ENCODE data around the gene B3GALT6.

The B3GALT6 gene

GRCh38 chr1:1229770-1230169, 2.3 kb upstream of the B3GALT6 start:
- Histone ChIP-seq H3K4me3 (ENCODE audit: low read depth in 1 of 2, low read length in 2 of 2) (peak overlapping the region in 1 of 2 donors; percentile 99), H3K36me3 (ENCODE audit: insufficient read depth, low read length) (peaks cover 30% of the 10 kb centered on the region), H3K9ac (ENCODE audit: low read length) (no peak overlapping the region), H3K27ac (ENCODE audit: low read depth, low read length) (no peak overlapping the region), H3K27me3 (ENCODE audit: control insufficient read depth in 1 of 2, insufficient read depth in 2 of 2, low read length in 2 of 2) (no peaks in the 10 kb centered on the region), H3K9me3 (ENCODE audit: low read length) (no peaks in the 10 kb centered on the region), H3K4me1 (ENCODE audit: insufficient read depth, low read length) (peaks cover 25% of the 10 kb centered on the region)

- H3K36me3 ChIP-seq (ENCODE audit: insufficient read depth, low read length) = peaks cover 19% of the 10 kb centered on the region
- peak overlapping the region; percentile 66 to 99 for H3K4me3 ChIP-seq (ENCODE audit: low read depth in 1 of 2, low read length in 2 of 2)
- H3K27ac ChIP-seq (ENCODE audit: low read depth, low read length) = peak overlapping the region; percentile 75
- no peaks in the 10 kb centered on the region for H3K9me3 ChIP-seq (ENCODE audit: low read length)
- peak overlapping the region; percentile 76 for H3K9ac ChIP-seq (ENCODE audit: low read length)
- peaks cover 25% of the 10 kb centered on the region for H3K4me1 ChIP-seq (ENCODE audit: insufficient read depth, low read length)
- H3K27me3 ChIP-seq (ENCODE audit: control insufficient read depth in 1 of 2, insufficient read depth in 2 of 2, low read length in 2 of 2) = no peaks in the 10 kb centered on the region
Observed at GRCh38 chr1:1230656-1231399, 1.2 kb upstream of the B3GALT6 start.

DNA sequence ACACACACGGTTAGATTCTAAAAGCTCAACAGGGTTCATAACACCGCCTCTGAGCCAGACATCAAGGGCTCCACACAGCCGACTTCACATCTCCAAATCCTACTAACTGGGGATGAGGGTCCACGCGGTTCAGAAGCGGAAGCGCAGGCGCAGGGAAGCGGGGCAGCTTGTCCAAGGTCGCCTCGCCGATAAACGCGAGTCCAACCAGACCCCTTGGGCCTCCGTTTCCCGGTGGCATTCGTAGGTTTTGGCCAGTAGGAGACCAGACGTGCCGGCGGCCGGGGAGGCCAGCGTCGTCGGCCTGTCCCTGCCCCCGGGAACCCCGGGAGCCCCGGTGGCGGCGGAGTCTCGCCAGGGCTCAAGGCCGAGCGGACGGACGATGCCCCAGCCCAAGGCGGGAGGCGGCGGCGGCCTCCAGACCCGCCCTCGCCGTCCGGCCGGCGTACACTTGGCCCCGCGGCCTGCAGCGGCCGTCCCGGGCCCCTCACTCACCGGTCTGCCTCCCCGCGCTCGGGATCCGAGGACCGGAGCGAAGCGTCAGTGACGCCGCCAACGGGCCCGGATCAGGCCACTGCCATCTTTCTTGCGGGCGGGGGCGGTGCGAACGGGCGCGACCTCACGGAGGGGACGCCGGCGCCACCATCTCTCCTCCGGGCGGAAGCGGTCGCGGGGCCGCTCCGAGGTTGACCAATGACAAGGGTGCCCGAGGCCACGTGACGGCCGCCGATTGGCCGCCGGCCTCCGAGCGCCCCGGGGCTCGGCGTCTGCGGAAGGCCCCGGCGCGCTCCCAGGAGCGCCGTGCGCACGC, 433 bp upstream of the B3GALT6 start, which contains the start of gene SDF4:
Gene SDF4, minus strand, starts transcription at position 602 of the 808 bp plus-strand sequence. CDS start 3,229 bp downstream, outside the sequence.
- H3K4me1 ChIP-seq (ENCODE audit: insufficient read depth, low read length) = peaks cover 25% of the 10 kb centered on the region
- H3K36me3 ChIP-seq (ENCODE audit: insufficient read depth, low read length) = peaks cover 17% of the 10 kb centered on the region
- H3K9me3 ChIP-seq (ENCODE audit: low read length) = no peaks in the 10 kb centered on the region
- H3K4me3 ChIP-seq (ENCODE audit: low read depth in 1 of 2, low read length in 2 of 2) = peak within 1 kb of the TSS; percentile 66 to 99
- H3K27ac ChIP-seq (ENCODE audit: low read depth, low read length) = peak within 1 kb of the TSS; percentile 75
- peak within 1 kb of the TSS; percentile 76 for H3K9ac ChIP-seq (ENCODE audit: low read length)
- H3K27me3 ChIP-seq (ENCODE audit: control insufficient read depth in 1 of 2, insufficient read depth in 2 of 2, low read length in 2 of 2) = peaks cover 0 to 2% of the 10 kb centered on the region in 2 donors

DNA sequence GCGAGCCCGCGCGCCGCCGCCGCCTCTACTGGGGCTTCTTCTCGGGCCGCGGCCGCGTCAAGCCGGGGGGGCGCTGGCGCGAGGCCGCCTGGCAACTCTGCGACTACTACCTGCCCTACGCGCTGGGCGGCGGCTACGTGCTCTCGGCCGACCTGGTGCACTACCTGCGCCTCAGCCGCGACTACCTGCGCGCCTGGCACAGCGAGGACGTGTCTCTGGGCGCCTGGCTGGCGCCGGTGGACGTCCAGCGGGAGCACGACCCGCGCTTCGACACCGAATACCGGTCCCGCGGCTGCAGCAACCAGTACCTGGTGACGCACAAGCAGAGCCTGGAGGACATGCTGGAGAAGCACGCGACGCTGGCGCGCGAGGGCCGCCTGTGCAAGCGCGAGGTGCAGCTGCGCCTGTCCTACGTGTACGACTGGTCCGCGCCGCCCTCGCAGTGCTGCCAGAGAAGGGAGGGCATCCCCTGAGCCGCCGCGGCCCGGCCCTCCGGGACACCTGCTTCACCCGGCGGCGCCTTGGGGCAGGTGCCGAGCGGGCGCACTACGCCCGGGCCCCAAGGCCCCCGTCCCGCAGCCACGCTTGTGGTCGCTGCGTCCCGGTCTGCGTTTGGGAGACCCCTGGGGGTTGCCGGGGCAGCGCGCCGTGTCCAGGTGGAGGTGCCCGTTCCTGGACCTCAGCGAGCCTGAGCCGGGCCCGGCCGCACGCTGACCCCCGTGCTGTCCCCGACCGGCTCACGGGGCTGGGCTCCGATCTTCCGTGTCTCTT, 944 bp downstream of the B3GALT6 start:
- H3K9ac ChIP-seq (ENCODE audit: low read length) = no peak overlapping the region
- peaks cover 25% of the 10 kb centered on the region for H3K4me1 ChIP-seq (ENCODE audit: insufficient read depth, low read length)
- no peaks in the 10 kb centered on the region for H3K9me3 ChIP-seq (ENCODE audit: low read length)
- no peak overlapping the region for H3K27ac ChIP-seq (ENCODE audit: low read depth, low read length)
- peaks cover 11% of the 10 kb centered on the region for H3K36me3 ChIP-seq (ENCODE audit: insufficient read depth, low read length)
- H3K27me3 ChIP-seq (ENCODE audit: control insufficient read depth in 1 of 2, insufficient read depth in 2 of 2, low read length in 2 of 2) = peaks cover 0 to 16% of the 10 kb centered on the region in 2 donors
- peak overlapping the region; percentile 27 to 36 for H3K4me3 ChIP-seq (ENCODE audit: low read depth in 1 of 2, low read length in 2 of 2)

DNA sequence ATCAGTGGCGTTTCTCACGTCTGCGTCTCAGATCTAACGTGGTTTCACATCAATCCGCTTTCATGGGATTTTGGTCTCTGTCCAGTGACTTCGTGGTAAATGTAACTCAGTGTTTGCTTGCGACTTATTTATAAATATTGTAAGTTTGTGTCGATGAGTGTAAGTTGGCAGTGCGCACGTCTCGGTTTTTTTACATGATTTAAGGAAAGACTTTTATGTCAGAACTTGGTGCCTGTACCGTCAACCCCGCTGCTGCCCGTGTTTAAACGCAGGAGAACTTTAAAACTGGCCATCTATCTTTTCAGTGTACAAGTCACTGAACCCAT, 1.5 kb downstream of the B3GALT6 start:
- Histone ChIP-seq H3K27me3 (ENCODE audit: control insufficient read depth in 1 of 2, insufficient read depth in 2 of 2, low read length in 2 of 2) (peaks cover 0 to 21% of the 10 kb centered on the region in 2 donors), H3K27ac (ENCODE audit: low read depth, low read length) (no peak overlapping the region), H3K4me1 (ENCODE audit: insufficient read depth, low read length) (peaks cover 25% of the 10 kb centered on the region), H3K9me3 (ENCODE audit: low read length) (no peaks in the 10 kb centered on the region), H3K36me3 (ENCODE audit: insufficient read depth, low read length) (peaks cover 11% of the 10 kb centered on the region), H3K9ac (ENCODE audit: low read length) (no peak overlapping the region), H3K4me3 (ENCODE audit: low read depth in 1 of 2, low read length in 2 of 2) (no peak overlapping the region)

DNA sequence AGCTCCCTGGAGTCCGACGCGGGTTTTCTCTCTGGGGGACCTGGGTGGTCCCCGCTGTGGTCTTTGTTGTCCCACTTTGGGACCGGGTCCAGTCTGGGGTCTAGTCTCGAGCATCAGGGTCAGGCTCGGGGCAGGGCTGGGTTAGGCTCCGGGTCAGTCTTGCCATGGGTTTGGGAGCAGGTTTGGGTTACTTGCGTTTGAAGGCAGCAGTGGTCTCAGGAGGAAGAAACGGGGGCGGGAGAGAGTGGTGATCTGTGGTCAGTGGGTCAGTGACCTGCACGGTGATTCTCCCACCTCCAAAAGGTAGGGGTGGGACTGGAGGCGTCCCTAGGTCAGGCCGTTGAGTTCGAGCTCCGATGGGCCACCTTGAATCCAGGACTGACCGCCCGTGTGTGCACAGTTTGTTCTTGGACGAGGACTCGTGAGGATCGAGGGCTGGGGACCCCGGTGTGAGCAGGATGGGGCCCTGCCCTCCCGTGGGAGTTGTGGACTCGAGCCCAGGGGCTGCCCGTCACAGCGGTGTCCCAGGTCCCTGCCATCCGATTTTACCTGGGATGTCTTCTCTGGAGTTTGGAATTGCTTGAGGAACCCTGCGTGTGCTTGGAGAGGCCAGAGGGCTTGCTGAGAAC, 2.3 kb downstream of the B3GALT6 start:
- peaks cover 24% of the 10 kb centered on the region for H3K4me1 ChIP-seq (ENCODE audit: insufficient read depth, low read length)

DNA sequence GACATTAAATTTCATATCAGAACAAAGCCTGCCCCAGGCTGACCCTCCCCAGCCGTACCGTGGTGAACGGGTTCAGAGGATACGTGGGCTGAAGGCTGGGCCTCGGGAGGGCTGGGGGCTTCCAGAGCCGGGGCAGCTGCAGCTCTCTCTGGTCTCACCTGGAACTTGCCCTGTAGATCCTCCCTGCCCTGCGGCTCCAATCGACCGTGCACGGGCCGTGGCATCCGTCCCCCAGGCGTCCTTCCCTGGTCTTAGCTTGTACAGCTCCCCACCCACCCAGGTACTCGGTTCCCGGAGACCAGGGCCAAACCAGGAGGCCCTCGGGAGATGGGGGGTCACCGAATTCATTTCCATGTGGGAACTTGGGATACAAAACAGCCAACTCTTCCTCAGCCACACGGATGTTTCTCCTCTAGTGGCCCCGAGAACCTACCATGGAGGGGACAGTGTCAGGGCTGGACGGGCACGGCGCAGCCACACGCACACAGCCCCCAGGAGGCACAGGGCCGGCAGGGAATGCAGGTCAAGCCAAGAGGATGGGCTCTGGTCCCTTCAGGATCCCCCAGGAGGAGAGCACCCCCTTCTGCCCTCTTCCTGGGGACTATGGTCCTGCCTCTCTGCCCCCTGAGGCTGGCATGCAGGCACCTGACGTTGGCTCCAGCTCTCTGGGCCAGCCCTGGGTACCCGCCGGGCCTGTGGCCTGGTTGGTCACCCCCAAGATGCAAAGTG, 3.1 kb downstream of the B3GALT6 start:
- H3K36me3 ChIP-seq (ENCODE audit: insufficient read depth, low read length) = peaks cover 11% of the 10 kb centered on the region
- H3K4me1 ChIP-seq (ENCODE audit: insufficient read depth, low read length) = peaks cover 15% of the 10 kb centered on the region

More for the DNA sequence above, 2.3 kb downstream of the B3GALT6 start:
- no peak overlapping the region for H3K9ac ChIP-seq (ENCODE audit: low read length)
- no peak overlapping the region for H3K27ac ChIP-seq (ENCODE audit: low read depth, low read length)
- H3K36me3 ChIP-seq (ENCODE audit: insufficient read depth, low read length) = peaks cover 11% of the 10 kb centered on the region
- peaks cover 0 to 29% of the 10 kb centered on the region in 2 donors for H3K27me3 ChIP-seq (ENCODE audit: control insufficient read depth in 1 of 2, insufficient read depth in 2 of 2, low read length in 2 of 2)
- H3K4me3 ChIP-seq (ENCODE audit: low read depth in 1 of 2, low read length in 2 of 2) = no peak overlapping the region
- H3K9me3 ChIP-seq (ENCODE audit: low read length) = no peaks in the 10 kb centered on the region

DNA sequence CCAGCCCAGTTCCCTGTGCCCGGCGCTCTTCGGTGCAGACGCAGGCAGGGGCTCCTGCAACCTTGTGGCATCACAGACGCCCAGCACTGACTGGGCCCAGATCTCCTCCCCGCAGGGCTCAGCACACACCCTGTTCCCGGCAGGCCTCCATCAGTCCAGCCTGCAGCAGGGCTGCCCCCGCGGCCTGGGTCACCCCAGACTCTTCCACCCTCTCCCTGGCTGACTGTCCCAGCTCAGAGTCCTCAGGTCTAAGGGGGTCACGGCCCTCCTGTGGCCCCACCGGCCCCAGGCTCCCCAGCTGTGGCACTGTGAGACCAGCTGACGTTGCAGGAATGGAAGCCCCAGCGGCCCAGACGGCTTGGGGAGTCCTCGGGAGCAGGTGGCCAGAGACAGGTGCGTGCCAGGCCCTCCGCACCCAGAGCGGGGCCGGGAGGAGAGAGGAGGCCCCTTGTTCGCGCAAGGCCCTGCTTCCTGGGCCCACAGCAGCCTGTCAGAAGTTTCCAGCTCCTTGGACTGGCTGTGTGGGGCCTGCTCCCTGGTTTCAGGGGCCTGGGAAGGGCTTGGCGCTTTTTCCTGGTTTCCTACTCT, 4.2 kb downstream of the B3GALT6 start:
- Histone ChIP-seq H3K36me3 (ENCODE audit: insufficient read depth, low read length) (peaks cover 11% of the 10 kb centered on the region), H3K4me3 (ENCODE audit: low read depth in 1 of 2, low read length in 2 of 2) (no peak overlapping the region), H3K9ac (ENCODE audit: low read length) (no peak overlapping the region), H3K27me3 (ENCODE audit: control insufficient read depth in 1 of 2, insufficient read depth in 2 of 2, low read length in 2 of 2) (peaks cover 0 to 42% of the 10 kb centered on the region in 2 donors), H3K4me1 (ENCODE audit: insufficient read depth, low read length) (peaks cover 4% of the 10 kb centered on the region), H3K27ac (ENCODE audit: low read depth, low read length) (no peak overlapping the region), H3K9me3 (ENCODE audit: low read length) (no peaks in the 10 kb centered on the region)

More for the DNA sequence above, 3.1 kb downstream of the B3GALT6 start:
- Histone ChIP-seq H3K27ac (ENCODE audit: low read depth, low read length) (no peak overlapping the region), H3K4me3 (ENCODE audit: low read depth in 1 of 2, low read length in 2 of 2) (no peak overlapping the region), H3K27me3 (ENCODE audit: control insufficient read depth in 1 of 2, insufficient read depth in 2 of 2, low read length in 2 of 2) (peaks cover 0 to 38% of the 10 kb centered on the region in 2 donors), H3K9me3 (ENCODE audit: low read length) (no peaks in the 10 kb centered on the region), H3K9ac (ENCODE audit: low read length) (no peak overlapping the region)

GRCh38 chr1:1236945-1237873, 5.2 kb downstream of the B3GALT6 start:
- H3K4me3 ChIP-seq (ENCODE audit: low read depth in 1 of 2, low read length in 2 of 2) = no peak overlapping the region
- peaks cover 11% of the 10 kb centered on the region for H3K36me3 ChIP-seq (ENCODE audit: insufficient read depth, low read length)
- no peak overlapping the region for H3K9ac ChIP-seq (ENCODE audit: low read length)
- peaks cover 4% of the 10 kb centered on the region for H3K4me1 ChIP-seq (ENCODE audit: insufficient read depth, low read length)
- H3K27me3 ChIP-seq (ENCODE audit: control insufficient read depth in 1 of 2, insufficient read depth in 2 of 2, low read length in 2 of 2) = peaks cover 0 to 42% of the 10 kb centered on the region in 2 donors
- no peak overlapping the region for H3K27ac ChIP-seq (ENCODE audit: low read depth, low read length)
- H3K9me3 ChIP-seq (ENCODE audit: low read length) = no peaks in the 10 kb centered on the region
